GM21526 (cell line): ENCODE data around the gene CNPY1.

Source experiments
- ATAC-seq: cut with Tn5 transposase; IDR thresholded peaks from one replicate; pipeline ENCODE4 v1.9.1; 2021; ENCODE audit warnings: moderate library complexity; ENCODE audit not compliant: unreplicated experiment, low FRiP score

Gene CNPY1

GRCh38 chr7:155470686-155471638 lies 75.4 kb downstream of the CNPY1 start:
- ATAC-seq: no peak

- ATAC-seq: no peak
Observed at GRCh38 chr7:155470186-155470487, 76.2 kb downstream of the CNPY1 start.

GRCh38 chr7:155469311-155470185 lies 76.8 kb downstream of the CNPY1 start:
- no peak for ATAC-seq

GRCh38 chr7:155468785-155469148 lies 77.6 kb downstream of the CNPY1 start:
- no peak for ATAC-seq

- no peak for ATAC-seq
Observed at GRCh38 chr7:155467846-155468784, 78.2 kb downstream of the CNPY1 start.

GRCh38 chr7:155466814-155467733 lies 79.3 kb downstream of the CNPY1 start:
- ATAC-seq: peak; percentile 57

GRCh38 chr7:155466142-155466813 lies 80.1 kb downstream of the CNPY1 start:
- ATAC-seq: no peak

GRCh38 chr7:155465761-155466141 lies 80.6 kb downstream of the CNPY1 start:
- ATAC-seq: no peak

GRCh38 chr7:155464948-155465739 lies 81.2 kb downstream of the CNPY1 start:
- no peak for ATAC-seq

- no peak for ATAC-seq
Observed at GRCh38 chr7:155464183-155464582, 82.2 kb downstream of the CNPY1 start.

GRCh38 chr7:155463114-155463811 lies 83.1 kb downstream of the CNPY1 start:
- no peak for ATAC-seq

GRCh38 chr7:155462163-155462735 lies 84.1 kb downstream of the CNPY1 start:
- no peak for ATAC-seq

GRCh38 chr7:155461631-155462030 lies 84.7 kb downstream of the CNPY1 start:
- no peak for ATAC-seq

GRCh38 chr7:155460926-155461613 lies 85.3 kb downstream of the CNPY1 start:
- ATAC-seq: no peak

- ATAC-seq: no peak
Observed at GRCh38 chr7:155459700-155460461, 86.5 kb downstream of the CNPY1 start.
